Endothelial cell of umbilical vein (primary cell): Measurements from ENCODE around the gene CRYAB.

ENCODE experiments used
- CTCF ChIP-seq, 2 donors: IDR thresholded peaks; 1 replicate in 1 of 2; 2 replicates in 1 of 2; pipeline ENCODE4 v1.5.1; 2011; ENCODE audit warnings: low read length in 2 of 2, mild to moderate bottlenecking in 2 of 2, moderate library complexity in 2 of 2, control low read depth in 1 of 2, inconsistent platforms in 1 of 2, low read depth in 1 of 2; ENCODE audit not compliant: insufficient read depth in 1 of 2; ENCODE audit errors: extremely low read depth in 1 of 2
- POLR2A ChIP-seq: IDR thresholded peaks from 2 replicates; pipeline ENCODE4 v1.6.1; 2012; ENCODE audit warnings: low read depth, mild to moderate bottlenecking, control low read depth, low read length

- TF ChIP-seq CTCF (IDR thresholded peaks at IDR 0.05; ENCODE audit: extremely low read depth in 1 of 2, insufficient read depth in 1 of 2, low read depth in 1 of 2, low read length in 2 of 2) (no peak), POLR2A (no peak)
These were observed 33.1 kb upstream of the CRYAB start for GRCh38 chr11:111944651-111945051.
